Measurements from ENCODE around the gene FARSA.
"Not testable (repeated sequence)": the region's sequence is repeated elsewhere in the genome, so short reads cannot be mapped to it uniquely, and the experiment has no call there.

The FARSA gene

DNA sequence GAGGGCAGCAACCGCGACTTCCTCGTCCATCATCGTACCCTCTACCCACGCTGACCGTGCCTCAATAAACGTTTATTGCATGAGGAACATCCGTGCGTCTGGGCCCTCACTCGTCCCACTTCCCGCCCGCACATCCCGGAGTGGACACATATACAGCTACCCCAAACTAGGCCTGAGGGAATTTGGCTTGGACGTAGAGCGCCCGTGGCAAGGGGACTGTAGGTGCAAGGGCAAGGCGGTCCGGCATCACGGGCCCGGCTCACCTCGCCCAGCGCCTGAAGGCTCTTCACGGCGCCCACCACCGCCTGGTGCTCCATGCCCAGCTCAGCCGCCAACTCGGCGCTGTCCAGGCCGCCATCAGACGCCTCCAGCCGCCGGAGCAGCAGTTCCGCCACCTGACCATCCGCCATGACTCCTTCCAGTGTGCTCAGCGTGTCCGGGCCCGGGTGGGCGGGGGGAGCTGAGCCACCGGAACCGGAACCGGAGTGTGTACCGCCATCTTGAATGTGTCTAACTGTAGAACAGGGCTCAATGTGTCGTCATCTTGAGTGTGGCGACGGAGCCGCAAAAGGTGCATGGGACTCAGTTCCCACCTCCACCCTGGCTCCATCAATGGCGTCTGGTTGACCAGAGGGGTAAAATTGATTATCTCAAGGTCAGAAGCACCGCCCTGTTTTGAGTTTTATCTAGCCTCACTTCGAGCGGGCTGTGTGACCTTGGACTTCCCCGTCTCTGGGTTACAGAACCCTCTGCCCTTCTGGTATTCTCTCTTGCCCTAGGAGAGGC is at the start of gene FARSA:
FARSA (minus strand) TSS at position 425 of the 786 bp plus-strand sequence; CDS start at position 410, 15 bp downstream.
- no peak for FAIRE-seq

DNA sequence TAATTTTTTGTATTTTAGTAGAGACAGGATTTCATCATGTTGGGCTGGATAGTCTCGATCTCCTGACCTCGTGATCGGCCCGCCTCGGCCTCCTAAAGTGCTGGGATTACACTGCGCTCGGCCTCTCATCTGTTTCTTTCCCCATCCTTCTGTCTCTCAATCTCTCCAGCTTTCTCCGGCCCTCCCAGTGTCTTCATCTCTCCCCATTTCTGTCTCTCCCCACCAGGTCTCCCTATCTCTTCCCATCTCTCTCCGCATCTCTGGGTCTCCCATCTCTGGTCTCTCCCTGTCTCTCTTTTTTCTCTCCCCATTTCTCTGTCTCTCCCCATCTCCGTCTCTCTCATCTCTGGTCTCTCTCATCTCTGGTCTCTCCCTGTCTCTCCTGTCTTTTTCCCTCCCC is 49.6 kb upstream of the FARSA start:
- FAIRE-seq: no peak

DNA sequence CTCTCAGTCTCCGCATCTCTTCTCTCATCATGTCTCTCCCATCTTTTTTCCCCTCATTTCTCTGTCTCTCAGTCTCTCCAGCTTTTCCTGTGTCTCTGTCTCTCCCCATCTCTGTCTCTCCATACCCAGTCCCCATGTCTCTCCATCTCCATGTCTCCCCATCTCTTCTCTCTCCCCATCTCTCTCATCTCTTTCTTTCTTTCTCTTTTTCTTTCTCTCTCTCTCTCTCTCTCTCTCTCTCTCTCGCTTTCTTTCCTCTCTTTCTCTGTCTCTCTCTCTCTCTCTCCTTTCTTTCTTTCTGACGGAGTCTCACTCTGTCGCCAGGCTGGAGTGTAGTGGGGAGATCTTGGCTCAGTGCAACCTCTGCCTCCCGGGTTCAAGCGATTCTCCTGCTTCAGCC is 49.1 kb upstream of the FARSA start:
- FAIRE-seq: no peak

DNA sequence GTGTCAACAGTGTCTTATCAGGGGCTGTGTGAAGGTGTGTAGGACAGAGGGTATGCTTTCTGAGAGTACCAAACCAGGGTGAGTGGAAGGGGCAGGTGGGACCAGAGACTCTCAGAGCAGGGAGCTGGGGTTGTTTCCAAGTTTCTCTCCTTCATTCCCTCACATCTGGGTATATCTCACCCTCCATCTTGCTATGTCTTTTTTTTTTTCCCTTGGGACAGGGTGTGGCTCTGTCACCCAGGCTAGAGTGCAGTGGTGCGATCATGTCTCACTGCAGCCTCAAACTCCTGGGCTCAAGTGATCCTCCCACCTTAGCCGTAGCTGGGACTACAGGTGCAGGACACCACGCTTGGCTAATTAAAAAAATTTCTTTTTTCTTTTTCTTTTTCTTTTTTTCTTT is 46.5 kb upstream of the FARSA start:
- FAIRE-seq: no peak

DNA sequence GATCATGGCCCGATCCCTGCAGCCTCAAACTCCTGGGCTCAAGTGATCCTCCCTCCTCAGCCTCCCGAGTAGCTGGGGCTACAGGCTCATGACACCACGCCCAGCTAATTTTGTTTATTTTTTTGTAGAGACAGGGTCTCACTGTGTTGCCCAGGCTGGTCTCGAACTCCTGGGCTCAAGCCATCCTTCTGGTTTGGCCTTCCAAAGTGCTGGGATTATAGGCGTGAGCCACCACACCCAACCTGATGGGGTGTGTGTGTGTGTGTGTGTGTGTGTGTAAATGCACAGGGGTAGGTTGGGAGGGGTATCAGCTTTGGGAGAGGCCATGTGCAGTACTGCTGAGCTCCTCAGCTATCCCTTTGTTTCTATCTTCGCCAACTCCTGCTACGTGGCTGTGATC is 42.6 kb upstream of the FARSA start:
- FAIRE-seq: not testable (repeated sequence)

DNA sequence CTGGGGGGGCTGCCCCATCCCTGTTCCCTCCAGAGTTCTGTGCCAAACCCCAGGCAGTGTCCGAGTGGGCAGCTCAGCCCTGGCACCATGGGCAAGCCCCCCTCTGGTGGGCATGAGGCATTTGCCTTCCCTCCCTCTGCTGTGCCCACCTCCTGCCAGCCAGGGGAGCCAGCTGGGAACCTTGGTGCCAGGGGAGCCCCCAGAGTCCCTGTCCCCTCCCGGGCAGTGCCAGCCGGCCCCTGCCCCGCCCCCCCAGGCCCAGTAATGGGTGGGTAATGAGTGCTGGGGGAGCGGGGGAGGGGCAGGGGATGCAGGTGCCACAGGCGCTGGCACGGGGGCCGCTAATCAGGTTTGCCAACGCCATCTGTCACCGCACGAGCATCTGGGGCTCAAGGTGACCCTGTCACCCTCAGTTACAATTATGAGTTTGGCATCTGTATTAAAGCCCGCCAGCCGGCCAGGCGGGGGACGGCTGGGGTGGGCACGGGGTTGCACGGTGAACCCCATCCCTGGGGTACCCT is 41.8 kb upstream of the FARSA start:
- FAIRE-seq: no peak

DNA sequence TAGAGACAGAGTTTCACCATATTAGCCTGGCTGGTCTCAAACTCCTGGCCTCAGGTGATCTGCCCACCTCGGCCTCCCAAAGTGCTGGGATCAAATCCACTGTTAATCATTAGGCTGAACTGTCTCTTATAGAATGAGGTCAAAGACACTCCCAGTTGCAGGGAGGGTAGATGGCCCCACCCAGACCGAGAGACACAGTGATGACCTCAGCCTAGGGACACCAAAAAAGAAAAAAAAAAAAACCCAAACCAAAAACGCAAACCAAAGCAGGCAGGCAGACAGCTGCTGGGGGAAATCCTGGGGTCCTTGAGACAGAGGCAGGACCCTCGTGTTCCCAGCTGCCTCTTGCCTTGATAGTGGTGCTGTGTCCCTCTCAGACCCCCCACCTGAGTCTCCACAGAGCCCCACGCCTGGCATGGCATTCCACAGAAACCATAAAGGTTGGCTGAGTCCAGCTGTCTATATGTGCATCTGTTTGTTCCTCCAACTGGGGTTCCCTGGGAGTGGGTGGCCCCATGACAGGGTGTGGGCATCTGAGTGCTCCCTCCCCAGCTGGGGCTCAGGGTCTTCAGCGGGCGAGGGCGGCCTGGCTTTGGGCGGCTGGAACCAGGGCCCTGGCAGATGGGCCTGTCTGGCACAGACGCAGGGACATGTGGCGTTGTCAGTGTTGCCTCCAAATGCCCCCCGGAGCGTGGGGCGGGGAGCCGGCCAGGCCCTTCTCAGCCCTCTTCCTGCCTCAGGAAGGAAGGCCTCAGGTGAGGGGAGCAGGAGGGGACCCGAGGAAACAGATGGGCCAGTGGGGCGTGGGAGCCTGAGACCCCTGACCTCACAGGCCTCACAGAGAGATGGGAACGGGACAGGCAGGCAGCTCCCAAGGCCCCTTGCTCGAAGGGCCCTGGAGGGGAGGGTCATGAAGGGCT is 41.0 kb upstream of the FARSA start:
- FAIRE-seq: no peak

DNA sequence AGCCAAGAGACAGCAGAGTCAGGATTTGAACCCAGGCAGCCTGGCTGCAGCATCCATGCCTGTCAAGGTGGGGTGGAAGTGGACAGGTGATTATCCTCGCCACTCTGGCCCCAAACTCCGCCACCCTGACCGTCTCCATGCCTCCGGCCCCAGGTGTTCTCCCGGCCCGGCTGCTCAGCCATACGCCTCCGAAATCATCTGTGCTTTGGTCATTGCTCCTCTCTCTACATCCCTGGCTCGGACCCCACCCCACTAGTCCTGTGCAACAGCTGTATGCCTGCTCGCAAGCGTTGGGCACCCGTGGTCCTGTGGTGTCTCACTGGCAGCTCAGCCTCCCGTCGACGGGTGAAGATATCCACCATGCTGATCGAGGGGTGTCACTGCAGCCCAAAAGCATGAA is 39.7 kb upstream of the FARSA start:
- FAIRE-seq: no peak

DNA sequence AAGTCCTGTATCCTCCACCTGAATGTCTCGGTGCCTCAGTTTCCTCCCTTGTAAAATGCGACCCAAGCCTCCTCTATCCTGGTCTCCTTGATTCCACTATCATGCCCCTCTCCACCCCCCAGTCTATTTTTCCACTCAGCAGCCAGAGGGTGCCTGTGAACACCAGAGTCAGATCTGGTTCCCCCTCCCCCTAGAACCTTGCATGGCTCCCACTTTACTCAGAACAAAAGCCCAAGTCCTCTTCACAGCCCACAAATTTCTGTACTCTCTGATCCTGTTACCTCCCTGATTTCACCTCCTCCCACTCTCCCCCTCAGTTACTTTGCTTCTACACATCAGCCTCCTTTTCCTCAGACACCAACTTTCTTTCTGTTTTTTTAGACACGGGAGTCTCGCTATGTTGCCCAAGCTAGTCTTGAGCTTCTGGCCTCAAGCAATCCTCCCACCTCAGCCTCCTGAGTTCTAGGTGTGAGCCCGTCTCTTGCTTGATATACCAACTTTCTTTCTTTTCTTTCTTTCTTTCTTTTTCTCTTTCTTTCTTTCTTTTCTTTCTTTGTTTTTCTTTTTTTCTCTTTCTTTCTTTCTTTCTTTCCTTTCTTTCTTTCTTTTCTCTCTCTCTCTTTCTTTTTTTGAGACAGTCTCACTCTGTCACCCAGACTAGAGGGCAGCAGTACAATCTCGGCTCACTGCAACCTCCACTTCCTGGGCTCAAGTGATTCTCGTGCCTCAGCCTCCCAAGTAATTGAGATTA is 36.7 kb upstream of the FARSA start:
- FAIRE-seq: no peak

DNA sequence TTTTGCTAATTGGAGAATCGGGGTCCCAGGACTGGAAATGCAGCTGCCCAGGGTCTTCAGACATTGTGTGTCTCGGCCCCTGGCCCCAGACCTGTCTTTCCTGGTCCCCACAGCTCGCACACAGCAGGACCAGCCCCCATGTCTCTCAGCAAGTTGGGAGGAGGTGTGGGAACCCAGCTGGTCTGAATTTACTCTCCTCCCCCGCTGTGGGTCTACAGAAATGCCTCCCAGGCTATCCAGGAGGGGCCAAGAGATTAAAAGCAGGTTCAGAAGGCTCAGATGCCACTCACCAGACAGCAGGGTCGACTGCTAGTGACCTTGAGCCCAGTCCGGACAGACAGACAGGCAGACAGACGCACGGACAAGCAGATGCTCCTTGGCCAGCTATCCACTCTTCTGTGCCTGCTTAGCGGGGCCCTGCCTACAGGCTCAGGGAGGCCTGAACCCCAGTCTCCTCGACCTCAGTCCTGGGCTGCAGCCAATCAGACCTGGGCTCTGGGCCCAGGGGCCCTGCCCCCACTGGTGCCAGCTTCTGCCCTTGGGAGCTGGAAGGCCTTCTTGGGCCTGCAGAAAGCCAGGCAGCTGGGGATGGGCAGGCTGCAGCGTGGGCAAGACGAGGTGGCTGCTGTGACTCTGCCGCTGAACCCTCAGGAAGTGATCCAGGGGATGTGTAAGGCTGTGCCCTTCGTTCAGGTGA is 35.9 kb upstream of the FARSA start, which contains the start of gene DAND5:
DAND5 (plus strand) TSS at position 285 of the 697 bp plus-strand sequence; CDS start at position 370, 85 bp downstream.
- no peak for FAIRE-seq

DNA sequence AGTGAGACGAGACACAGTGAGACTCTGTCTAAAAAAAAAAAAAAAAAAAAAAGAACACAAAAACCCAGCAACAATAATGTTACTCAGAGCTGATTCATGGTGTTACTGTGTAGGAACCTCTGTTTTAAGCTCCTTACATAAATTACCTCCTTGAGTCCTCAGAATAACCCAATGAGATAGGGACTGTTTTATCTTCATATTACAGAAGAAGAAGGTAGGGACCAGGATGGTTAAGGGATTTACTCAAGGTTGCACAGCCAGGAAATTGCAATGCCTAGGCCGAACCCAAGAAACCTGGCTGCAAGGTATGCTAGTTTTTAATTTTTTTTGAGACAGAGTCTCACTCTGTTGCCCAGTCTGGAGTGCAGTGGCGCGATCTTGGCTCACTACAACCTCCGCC is 34.4 kb upstream of the FARSA start:
- FAIRE-seq: no peak

DNA sequence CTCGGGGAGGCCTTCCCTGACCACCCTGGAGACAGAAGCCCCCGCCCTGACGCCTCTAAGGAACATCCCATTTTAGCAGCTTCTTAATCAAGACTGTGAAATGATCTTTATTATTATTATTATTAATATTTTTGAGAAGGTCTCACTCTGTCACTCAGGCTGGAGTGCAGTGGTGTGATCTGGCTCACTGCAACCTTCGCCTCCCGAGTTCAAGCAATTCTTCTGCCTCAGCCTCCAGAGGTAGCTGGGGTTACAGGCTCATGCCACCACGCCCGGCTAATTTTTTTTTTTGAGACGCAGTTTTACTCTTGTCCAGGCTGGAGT is 32.3 kb upstream of the FARSA start:
- no peak for FAIRE-seq

DNA sequence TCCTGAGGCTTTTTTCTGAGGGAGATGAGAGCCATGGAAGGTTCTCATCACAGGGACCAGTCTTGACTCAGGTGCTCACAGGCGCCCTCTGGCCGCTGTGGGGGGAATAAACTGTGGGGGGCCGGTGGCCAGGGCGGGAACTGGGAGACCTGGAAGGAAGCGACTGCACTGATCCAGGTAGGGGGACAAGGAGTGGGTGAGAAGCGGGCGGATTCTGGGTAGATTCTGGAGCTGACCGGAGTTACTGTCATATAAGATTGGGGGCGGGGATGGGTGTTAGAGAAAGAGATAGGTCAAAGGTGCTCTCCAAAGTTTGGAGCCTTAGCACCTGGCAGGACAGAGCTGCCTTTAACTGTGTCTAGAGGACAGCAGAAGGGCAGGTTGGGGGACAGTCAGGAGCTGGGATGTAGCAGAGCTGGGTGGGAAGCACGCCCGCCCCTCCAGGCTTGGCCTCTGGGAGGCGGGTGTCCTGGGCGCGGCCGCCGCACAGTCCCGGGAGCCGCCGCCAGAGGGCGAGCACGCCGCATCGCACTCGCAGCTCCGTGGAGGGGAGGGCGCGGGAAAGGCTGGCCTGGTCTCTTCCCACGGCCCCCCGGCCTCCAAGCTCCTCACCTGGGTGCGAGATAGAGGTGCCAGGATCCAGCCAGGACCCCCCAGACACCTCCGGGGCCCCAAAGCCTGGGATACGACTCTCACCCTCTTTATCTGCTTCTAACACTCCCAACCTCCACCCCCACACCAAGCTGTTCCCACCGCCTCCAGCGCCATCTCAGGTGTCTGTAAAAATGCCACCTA is 31.7 kb upstream of the FARSA start:
- FAIRE-seq: no peak

DNA sequence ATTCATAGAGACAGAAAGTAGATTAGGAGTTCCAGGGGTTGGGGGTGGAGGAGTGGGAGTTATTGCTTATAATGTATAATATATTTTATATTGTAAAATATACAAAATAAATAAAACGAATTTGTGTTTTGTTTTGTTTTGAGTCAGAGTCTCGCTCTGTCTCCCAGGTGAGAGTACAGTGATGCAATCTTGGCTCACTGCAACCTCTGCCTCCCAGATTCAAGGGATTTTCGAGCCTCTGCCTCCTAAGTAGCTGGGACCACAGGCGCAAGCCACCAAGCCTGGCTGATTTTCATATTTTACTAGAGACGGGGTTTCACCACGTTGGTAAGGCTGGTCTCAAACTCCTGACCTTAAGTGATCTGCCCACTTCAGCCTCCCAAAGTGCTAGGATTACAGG is 26.0 kb upstream of the FARSA start:
- FAIRE-seq: no peak

DNA sequence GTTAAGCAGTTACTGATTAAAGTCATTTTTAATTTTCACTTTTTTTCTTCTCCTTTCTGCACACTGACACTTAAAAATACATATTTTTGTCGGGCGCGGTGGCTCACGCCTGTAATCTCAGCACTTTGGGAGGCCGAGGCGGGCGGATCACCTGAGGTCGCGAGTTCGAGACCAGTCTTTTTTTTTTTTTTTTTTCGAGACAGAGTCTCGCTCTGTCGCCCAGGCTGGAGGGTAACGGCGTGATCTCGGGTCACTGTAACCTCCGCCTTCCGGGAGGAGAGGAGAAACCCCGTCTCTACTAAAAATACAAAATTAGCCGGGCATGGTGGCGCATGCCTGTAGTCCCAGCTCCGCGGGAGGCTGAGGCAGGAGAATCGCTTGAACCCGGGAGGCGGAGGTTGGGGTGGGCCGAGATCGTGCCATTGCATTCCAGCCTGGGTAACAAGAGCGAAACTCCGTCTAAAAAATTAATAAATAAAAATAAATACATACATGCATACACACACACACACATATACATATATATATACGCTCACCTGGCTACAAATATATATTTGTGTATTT is 24.0 kb upstream of the FARSA start:
- not testable (repeated sequence) for FAIRE-seq

DNA sequence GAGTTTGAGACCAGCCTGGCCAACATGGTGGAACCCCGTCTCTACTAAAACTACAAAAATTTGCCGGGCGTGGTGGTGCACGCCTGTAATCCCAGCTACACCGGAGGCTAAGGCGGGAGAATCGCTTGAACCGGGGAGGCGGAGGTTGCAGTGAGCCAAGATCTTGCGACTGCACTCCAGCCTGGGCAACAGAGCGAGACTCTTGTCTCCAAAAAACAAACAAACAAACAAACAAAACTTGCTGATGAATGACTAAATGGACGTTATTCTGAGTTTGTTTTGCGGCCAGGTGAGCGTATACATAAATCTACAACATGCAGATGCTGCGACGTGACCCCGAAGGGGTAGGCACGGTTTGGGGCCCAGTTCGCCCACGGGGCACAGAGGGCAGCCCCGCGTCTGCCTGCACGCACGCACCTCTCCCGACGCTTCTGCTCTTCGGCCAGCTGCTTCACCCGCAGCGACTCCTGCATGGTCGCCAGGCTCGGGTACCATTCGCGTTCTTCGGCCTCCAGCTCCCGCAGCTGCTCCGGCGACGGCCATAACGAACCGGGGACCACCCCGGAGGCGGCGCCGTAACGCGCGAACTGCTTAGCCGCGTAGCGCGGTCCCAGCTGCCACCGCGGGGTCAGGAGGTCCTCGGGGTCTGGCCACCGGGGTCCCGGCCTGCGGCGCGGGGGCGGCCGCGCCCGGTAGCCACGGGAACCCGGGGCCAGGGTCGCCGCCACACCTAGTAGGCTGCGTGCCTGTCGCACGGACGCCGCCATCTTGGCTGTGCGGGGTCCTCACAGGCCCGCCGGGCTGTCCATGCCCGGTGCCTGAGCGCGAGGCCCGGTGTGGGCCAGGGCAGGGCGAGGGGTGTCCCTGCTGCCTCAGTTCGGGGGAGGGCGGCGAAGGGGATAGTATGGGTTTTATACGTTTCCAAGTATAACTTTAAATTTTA is 23.2 kb upstream of the FARSA start, which contains the start of gene GADD45GIP1:
GADD45GIP1 (minus strand) TSS at position 778 of the 943 bp plus-strand sequence; CDS start at position 767, 11 bp downstream.
- no peak for FAIRE-seq

DNA sequence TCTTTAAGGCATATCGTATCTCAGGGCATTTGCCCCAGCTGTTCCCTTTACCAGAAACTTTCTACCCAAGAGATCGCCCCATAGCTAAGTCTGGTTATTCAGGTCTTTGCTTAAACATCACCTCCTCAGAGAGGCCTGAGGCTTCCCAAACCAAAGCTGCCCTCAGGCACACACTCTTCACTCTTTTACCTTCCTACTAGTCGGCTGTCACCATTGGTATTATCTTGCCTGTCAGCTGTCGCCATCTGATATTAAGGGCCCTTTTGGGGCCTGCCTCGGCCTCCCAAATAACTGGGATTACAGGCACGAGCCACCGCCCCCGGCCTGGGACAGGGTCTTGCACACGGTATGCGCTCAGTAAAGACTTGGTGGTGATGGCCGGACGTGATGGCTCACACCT is 22.5 kb upstream of the FARSA start:
- FAIRE-seq: no peak

DNA sequence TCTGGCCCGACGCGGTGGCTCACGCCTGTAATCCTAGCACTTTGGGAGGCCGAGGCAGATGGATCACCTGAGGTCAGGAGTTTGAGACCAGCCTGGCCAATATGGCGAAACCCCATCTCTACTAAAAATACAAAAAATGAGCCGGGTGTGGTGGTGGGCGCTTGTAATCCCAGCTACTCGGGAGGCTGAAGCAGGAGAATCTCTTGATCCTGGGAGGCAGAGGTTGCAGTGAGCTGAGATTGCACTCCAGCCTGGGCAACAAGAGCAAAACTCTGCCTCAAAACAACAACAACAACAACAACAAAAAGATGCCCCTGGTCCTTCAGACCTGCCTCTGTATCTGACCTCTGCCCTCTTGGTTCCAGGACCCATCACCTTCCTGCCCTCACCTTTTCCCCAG is 22.1 kb upstream of the FARSA start:
- FAIRE-seq: not testable (repeated sequence)

DNA sequence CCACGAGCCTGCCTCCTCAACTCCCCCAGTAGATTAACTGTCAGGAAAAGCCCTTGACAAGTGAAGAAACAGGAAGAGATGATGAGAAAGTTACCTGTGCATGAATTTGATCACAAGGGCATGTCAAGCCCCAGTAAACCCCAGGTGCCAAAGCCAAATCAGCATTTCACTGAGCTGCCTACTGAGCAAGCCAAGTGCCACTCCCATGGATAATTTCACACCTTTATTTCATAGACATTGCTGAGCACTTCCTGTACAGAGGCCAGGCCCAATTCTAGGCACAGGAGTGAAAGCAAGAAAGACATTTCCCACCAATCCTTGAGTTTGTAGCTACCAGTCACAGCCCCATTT is 21.1 kb upstream of the FARSA start:
- FAIRE-seq: no peak
